GM12878 (cell line): ENCODE results near the gene RGS11. TPM values are rescaled to one million over a fixed set of nuclear protein-coding genes. Genes with fewer than 3 reads are reported as not detected.

Experiments
- ATAC-seq: fragments of 200-7000 bp; cut with Tn5 transposase; 3 replicates; pipeline ENCODE4 v1.9.1; 2020; ENCODE audit warnings: mild to moderate bottlenecking, moderate library complexity
- BruUV-seq: library from RNA; stranded (reverse); fragments of 400-500 nt; replicated peaks from 2 replicates; lab custom pipeline; 2021; lab: Mats Ljungman, UMichigan
- CTCF ChIA-PET: fragments of 300-600 bp; sonication (Branson Sonifier 250); formaldehyde crosslinking; extraction: SDS; loops from one replicate; lab custom pipeline; 2021; ENCODE audit warnings: inconsistent platforms; lab: Yijun Ruan, JAX
- POLR2A ChIA-PET: fragments of 350-600 bp; formaldehyde crosslinking; extraction: SDS; loops from one replicate; lab custom pipeline; 2021; ENCODE audit warnings: inconsistent platforms; lab: Charles Lee
- RAD21 ChIA-PET: fragments of 300-600 bp; sonication (Branson Sonifier 250); formaldehyde crosslinking; loops from one replicate; lab custom pipeline; 2023; ENCODE audit warnings: antibody characterized with exemption; ENCODE audit not compliant: unreplicated experiment; lab: Charles Lee
- SMC1A ChIA-PET: fragments of 300-600 bp; sonication (Branson Sonifier 250); formaldehyde crosslinking; loops from one replicate; lab custom pipeline; 2023; ENCODE audit not compliant: unreplicated experiment, uncharacterized antibody; lab: Charles Lee
- DNase-seq: peaks from one replicate; pipeline ENCODE4 v3.0.0-alpha.2; 2011; ENCODE audit warnings: low read depth, low spot score
- FAIRE-seq: peaks from 3 replicates; lab custom pipeline; 2011; peaks lifted over from hg19 to GRCh38; lab: Jason Lieb, UNC
- H2AFZ ChIP-seq: 2 replicates; pipeline ENCODE4 v1.6.0; 2011; ENCODE audit warnings: low read depth, low read length, control low read depth; ENCODE audit not compliant: control insufficient read depth
- H3K27ac ChIP-seq: 2 replicates; pipeline ENCODE4 v1.5.1; 2011; ENCODE audit warnings: control low read depth; ENCODE audit not compliant: control insufficient read depth, insufficient read depth
- H3K27me3 ChIP-seq, 2 experiments: replicated peaks in 1 of 2; 2 replicates each; pipeline versions ENCODE4 v1.6.0 to v1.6.1; 2011; ENCODE audit warnings: low read length in 1 of 2; ENCODE audit not compliant: control insufficient read depth in 2 of 2, insufficient read depth in 2 of 2
- H3K36me3 ChIP-seq, 2 experiments: 2 replicates each; pipeline ENCODE4 v1.5.1; 2011; ENCODE audit warnings: low read length in 1 of 2; ENCODE audit not compliant: control insufficient read depth in 2 of 2, insufficient read depth in 2 of 2
- H3K4me1 ChIP-seq: 2 replicates; pipeline ENCODE4 v1.6.1; 2011; ENCODE audit warnings: mild to moderate bottlenecking, low read length, moderate library complexity, mixed read lengths; ENCODE audit not compliant: control insufficient read depth, insufficient read depth
- H3K4me2 ChIP-seq: 2 replicates; pipeline ENCODE4 v1.6.0; 2011; ENCODE audit warnings: control low read depth; ENCODE audit not compliant: control insufficient read depth, insufficient read depth
- H3K4me3 ChIP-seq: fragments of 200-600 bp; sonication (generic); 2 replicates; pipeline ENCODE4 v1.5.1; 2016
- H3K79me2 ChIP-seq: 2 replicates; pipeline ENCODE4 v1.6.0; 2011; ENCODE audit warnings: low read length; ENCODE audit not compliant: control insufficient read depth, insufficient read depth
- H3K9ac ChIP-seq: 2 replicates; pipeline ENCODE4 v1.8.0; 2011; ENCODE audit warnings: low read length, control low read depth, mixed read lengths; ENCODE audit not compliant: control insufficient read depth, insufficient read depth
- H3K9me3 ChIP-seq: replicated peaks from 3 replicates; pipeline ENCODE4 v1.5.1; 2011; ENCODE audit warnings: mild to moderate bottlenecking, low read length; ENCODE audit not compliant: control insufficient read depth, insufficient read depth
- H4K20me1 ChIP-seq: 2 replicates; pipeline ENCODE4 v1.6.0; 2011; ENCODE audit not compliant: control insufficient read depth, insufficient read depth
- NRF1 ChIP-seq: conservative IDR thresholded peaks from 2 replicates; pipeline ENCODE4 v1.6.1; 2011; ENCODE audit warnings: mild to moderate bottlenecking, low read depth, low read length, improper control_type of control experiment
- RBBP5 ChIP-seq: fragments of 200-600 bp; sonication (generic); conservative IDR thresholded peaks from 2 replicates; pipeline ENCODE4 v1.6.1; 2016
- RELA ChIP-seq: fragments of 450-650 bp; IDR thresholded peaks from 2 replicates; pipeline ENCODE4 v1.8.0; 2014; ENCODE audit warnings: borderline replicate concordance; ENCODE audit not compliant: partially characterized antibody
- SPI1 ChIP-seq: IDR thresholded peaks from 2 replicates; pipeline ENCODE4 v1.6.1; 2011; ENCODE audit warnings: low read depth, mild to moderate bottlenecking, low read length, moderate library complexity, borderline replicate concordance; ENCODE audit not compliant: insufficient read depth
- STAT1 ChIP-seq: fragments of 450-650 bp; conservative IDR thresholded peaks from 2 replicates; pipeline ENCODE4 v1.6.1; 2014; ENCODE audit warnings: antibody characterized with exemption, mild to moderate bottlenecking
- ZNF24 ChIP-seq: fragments of 450-650 bp; IDR thresholded peaks from 2 replicates; pipeline ENCODE4 v1.6.1; 2017; ENCODE audit warnings: antibody characterized with exemption, mild to moderate bottlenecking
- WGBS: methylation state at CpG from one replicate; pipeline ENCODE4 v1.1.6; 2016; ENCODE audit warnings: low lambda C conversion rate; ENCODE audit not compliant: insufficient replicate concordance, insufficient coverage; ENCODE audit errors: missing lambda C conversion rate; 5-methylcytosine and 5-hydroxymethylcytosine counted together
- in situ Hi-C: fragments of 300-500 bp; cut with MboI; formaldehyde crosslinking; loops from 9 replicates; pipeline ENCODE4 v1.14.3; 2018; ENCODE audit warnings: mixed read lengths
- intact Hi-C: fragments of 100-400 bp; cut with micrococcal nuclease; formaldehyde crosslinking; loops from one replicate; pipeline ENCODE4 v1.14.2; 2022; ENCODE audit not compliant: unreplicated experiment
- polyA plus RNA-seq, 11 experiments: library from polyadenylated mRNA; depleted of rRNA in 4 of 11; unstranded in 6 of 11; stranded (reverse) in 5 of 11; fragments of >200 nt; fragmentation: Nextera tagmentation in 4 of 11; fragmentation: Illumina TruSeq in 1 of 11; extraction: Ambion mirVana in 4 of 11; extraction: Trizol in 1 of 11; gene quantifications; 1 replicate in 1 of 11; 2 replicates in 10 of 11; pipeline versions ENCODE4 v1.2.1 to v1.2.3, GENCODE V29; 2011 to 2016; ENCODE audit warnings: inconsistent platforms in 2 of 11, missing spikeins in 2 of 11, low read depth in 1 of 11
- total RNA-seq, 4 experiments: library from RNA; depleted of rRNA in 3 of 4; stranded (reverse); fragments of >200 nt in 3 of 4; fragmentation: Illumina TruSeq in 1 of 4; extraction: Trizol in 1 of 4; gene quantifications; 2 replicates each; pipeline versions ENCODE4 v1.2.1 to v1.2.3, GENCODE V29; 2013 to 2021
- TF ChIP-seq, protein P1 (sequence below): IDR thresholded peaks from 2 replicates; pipeline ENCODE4 v1.6.1; 2012; ENCODE audit warnings: mild to moderate bottlenecking, low read depth, low read length
- TF ChIP-seq, protein P2 (sequence below): fragments of 150-350 bp; IDR thresholded peaks from 2 replicates; pipeline ENCODE4 v1.6.1; 2016; ENCODE audit warnings: low read depth, low read length
- TF ChIP-seq, protein P3 (sequence below): fragments of 450-650 bp; formaldehyde crosslinking; IDR thresholded peaks from 2 replicates; pipeline ENCODE4 v1.5.0; 2022; ENCODE audit warnings: mild to moderate bottlenecking, missing genetic modification characterization

Gene RGS11
- total and polyA plus RNA-seq, 10 of the 15 experiments (the other 5 are each of a cell fraction or from before 2014, with no cell fraction given) = 0.04 TPM; not detected in 9

DNA sequence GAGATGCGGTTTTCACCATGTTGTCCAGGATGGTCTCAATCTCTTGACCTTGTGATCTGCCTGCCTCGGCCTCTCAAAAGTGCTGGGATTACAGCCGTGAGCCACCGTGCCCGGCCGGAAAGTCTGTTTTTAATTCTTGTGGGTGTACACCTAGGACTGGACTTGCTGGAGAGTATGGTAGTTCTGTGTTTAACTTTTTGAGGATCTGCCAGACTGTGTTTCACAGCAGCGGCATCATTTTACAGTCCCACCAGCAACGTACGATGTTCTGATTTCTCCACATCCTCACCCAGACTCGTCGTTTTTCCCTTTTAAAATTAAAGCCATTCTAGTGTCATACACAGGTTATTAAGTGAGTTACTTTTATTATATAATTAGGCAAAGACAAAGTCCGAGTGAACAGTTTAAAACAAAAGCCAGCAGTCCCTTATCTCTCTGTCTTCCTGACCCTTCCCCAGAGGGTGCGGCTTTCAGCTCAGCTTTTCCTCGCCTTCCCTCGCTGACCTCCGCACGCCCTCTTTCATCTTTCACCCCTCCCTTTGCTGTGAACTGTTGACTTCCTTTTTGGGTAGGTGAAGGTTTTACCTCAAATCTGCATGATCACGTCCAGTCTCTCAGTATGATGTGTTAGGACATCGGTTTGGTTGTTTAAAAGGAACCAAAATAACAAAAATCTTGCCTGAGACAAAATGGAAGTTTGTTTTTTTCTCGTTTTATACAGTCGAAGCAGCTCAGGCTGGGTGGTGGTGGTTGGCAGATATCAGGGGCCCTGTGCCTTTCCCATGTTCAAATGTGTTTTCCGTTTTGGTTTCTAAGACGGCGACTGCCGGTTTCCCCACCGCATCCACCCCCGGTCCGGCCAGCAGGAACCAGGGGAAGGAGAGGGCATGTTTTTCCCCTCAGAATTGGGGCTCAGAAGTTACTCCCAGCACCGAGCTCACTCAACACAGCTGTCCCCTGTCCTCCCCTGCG is 23.1 kb downstream of the RGS11 start (continued):
- TF ChIP-seq, protein P1, sequence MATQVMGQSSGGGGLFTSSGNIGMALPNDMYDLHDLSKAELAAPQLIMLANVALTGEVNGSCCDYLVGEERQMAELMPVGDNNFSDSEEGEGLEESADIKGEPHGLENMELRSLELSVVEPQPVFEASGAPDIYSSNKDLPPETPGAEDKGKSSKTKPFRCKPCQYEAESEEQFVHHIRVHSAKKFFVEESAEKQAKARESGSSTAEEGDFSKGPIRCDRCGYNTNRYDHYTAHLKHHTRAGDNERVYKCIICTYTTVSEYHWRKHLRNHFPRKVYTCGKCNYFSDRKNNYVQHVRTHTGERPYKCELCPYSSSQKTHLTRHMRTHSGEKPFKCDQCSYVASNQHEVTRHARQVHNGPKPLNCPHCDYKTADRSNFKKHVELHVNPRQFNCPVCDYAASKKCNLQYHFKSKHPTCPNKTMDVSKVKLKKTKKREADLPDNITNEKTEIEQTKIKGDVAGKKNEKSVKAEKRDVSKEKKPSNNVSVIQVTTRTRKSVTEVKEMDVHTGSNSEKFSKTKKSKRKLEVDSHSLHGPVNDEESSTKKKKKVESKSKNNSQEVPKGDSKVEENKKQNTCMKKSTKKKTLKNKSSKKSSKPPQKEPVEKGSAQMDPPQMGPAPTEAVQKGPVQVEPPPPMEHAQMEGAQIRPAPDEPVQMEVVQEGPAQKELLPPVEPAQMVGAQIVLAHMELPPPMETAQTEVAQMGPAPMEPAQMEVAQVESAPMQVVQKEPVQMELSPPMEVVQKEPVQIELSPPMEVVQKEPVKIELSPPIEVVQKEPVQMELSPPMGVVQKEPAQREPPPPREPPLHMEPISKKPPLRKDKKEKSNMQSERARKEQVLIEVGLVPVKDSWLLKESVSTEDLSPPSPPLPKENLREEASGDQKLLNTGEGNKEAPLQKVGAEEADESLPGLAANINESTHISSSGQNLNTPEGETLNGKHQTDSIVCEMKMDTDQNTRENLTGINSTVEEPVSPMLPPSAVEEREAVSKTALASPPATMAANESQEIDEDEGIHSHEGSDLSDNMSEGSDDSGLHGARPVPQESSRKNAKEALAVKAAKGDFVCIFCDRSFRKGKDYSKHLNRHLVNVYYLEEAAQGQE = no peak
- TF ChIP-seq ZNF24 = no peak

DNA sequence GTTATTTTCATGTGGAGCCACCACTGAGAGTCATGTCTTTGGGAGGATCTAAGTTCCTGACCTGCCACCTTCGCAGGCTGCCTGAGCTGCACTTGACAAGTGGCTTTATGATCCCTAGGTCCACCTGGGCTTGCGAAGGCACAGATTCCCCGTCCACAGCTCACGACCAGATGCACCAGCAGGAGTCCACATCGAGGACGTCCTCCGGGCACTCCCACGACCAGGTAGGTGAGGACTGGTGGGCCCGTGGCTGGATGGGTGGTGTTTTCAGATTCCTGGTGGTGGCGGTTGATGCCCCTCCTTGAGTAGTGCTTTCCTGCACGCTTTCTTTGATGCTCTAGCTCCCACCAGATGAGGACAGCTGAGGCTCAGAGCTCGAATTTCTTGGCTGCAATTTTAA is 26.3 kb downstream of the RGS11 start:
- POLR2A ChIA-PET = interaction anchor here (0.5 to 1.3 kb wide), 3 partner anchors 7 to 1706 kb away, joined by 3 to 4 read pairs (median 4); partner anchors contain the start of gene FAM234A
- CTCF ChIA-PET = interaction anchor here (1.0 kb wide), 1 partner anchor 10 kb away, joined by 4 read pairs; no protein-coding TSS in a partner anchor
- intact Hi-C loops = no loop called here
- TF ChIP-seq, protein P2, sequence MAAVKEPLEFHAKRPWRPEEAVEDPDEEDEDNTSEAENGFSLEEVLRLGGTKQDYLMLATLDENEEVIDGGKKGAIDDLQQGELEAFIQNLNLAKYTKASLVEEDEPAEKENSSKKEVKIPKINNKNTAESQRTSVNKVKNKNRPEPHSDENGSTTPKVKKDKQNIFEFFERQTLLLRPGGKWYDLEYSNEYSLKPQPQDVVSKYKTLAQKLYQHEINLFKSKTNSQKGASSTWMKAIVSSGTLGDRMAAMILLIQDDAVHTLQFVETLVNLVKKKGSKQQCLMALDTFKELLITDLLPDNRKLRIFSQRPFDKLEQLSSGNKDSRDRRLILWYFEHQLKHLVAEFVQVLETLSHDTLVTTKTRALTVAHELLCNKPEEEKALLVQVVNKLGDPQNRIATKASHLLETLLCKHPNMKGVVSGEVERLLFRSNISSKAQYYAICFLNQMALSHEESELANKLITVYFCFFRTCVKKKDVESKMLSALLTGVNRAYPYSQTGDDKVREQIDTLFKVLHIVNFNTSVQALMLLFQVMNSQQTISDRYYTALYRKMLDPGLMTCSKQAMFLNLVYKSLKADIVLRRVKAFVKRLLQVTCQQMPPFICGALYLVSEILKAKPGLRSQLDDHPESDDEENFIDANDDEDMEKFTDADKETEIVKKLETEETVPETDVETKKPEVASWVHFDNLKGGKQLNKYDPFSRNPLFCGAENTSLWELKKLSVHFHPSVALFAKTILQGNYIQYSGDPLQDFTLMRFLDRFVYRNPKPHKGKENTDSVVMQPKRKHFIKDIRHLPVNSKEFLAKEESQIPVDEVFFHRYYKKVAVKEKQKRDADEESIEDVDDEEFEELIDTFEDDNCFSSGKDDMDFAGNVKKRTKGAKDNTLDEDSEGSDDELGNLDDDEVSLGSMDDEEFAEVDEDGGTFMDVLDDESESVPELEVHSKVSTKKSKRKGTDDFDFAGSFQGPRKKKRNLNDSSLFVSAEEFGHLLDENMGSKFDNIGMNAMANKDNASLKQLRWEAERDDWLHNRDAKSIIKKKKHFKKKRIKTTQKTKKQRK = no peak
- TF ChIP-seq, protein P3, sequence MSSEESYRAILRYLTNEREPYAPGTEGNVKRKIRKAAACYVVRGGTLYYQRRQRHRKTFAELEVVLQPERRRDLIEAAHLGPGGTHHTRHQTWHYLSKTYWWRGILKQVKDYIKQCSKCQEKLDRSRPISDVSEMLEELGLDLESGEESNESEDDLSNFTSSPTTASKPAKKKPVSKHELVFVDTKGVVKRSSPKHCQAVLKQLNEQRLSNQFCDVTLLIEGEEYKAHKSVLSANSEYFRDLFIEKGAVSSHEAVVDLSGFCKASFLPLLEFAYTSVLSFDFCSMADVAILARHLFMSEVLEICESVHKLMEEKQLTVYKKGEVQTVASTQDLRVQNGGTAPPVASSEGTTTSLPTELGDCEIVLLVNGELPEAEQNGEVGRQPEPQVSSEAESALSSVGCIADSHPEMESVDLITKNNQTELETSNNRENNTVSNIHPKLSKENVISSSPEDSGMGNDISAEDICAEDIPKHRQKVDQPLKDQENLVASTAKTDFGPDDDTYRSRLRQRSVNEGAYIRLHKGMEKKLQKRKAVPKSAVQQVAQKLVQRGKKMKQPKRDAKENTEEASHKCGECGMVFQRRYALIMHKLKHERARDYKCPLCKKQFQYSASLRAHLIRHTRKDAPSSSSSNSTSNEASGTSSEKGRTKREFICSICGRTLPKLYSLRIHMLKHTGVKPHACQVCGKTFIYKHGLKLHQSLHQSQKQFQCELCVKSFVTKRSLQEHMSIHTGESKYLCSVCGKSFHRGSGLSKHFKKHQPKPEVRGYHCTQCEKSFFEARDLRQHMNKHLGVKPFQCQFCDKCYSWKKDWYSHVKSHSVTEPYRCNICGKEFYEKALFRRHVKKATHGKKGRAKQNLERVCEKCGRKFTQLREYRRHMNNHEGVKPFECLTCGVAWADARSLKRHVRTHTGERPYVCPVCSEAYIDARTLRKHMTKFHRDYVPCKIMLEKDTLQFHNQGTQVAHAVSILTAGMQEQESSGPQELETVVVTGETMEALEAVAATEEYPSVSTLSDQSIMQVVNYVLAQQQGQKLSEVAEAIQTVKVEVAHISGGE (CRISPR knock-in tag) = no peak
- TF ChIP-seq RBBP5 = no peak
- TF ChIP-seq NRF1 = no peak
- no peak for TF ChIP-seq STAT1
- TF ChIP-seq SPI1 = no peak
- no peak for TF ChIP-seq RELA

More for the DNA sequence above, 26.3 kb downstream of the RGS11 start:
- WGBS = 78% methylated on average over 12 of the region's 12 CpGs
- Histone ChIP-seq H3K36me3 (no peaks in the 10 kb centered on the region; a peak in 1 of 4 replicates), H4K20me1 (no peaks in the 10 kb centered on the region), H3K9me3 (no peaks in the 10 kb centered on the region), H3K4me2 (no peak overlapping the region), H3K27ac (no peak overlapping the region), H3K79me2 (no peaks in the 10 kb centered on the region; the same call in 1 of the 2 replicates), H3K9ac (no peak overlapping the region), H3K4me1 (peaks cover 4% of the 10 kb centered on the region; the same call in 1 of the 2 replicates), H2AFZ (no peak overlapping the region), H3K27me3 (no peaks in the 10 kb centered on the region), H3K4me3 (no peak overlapping the region)
- no peak for ATAC-seq
- DNase-seq = no peak
- FAIRE-seq = no peak
- BruUV-seq = no TSS peak
- RAD21 ChIA-PET = interaction anchor here (1.6 kb wide), 1 partner anchor 14 kb away, joined by 4 read pairs; the partner anchor contains the start of gene FAM234A
- SMC1A ChIA-PET = interaction anchor here (1.4 to 1.6 kb wide), 2 partner anchors 9 to 14 kb away, joined by 6 to 8 read pairs; no protein-coding TSS in a partner anchor
- in situ Hi-C loops = no loop called here
